Esophagus (tissue), 2 donors: ENCODE results near the gene SMARCD3. TPM values are rescaled to one million over a fixed set of nuclear protein-coding genes. Genes with fewer than 3 reads are reported as not detected.

Experiments
- H3K27ac ChIP-seq, 2 donors: one replicate each; pipeline ENCODE4 v1.5.1; 2013; ENCODE audit warnings: low read depth in 2 of 2, mild to moderate bottlenecking in 2 of 2, inconsistent platforms in 1 of 2, low read length in 1 of 2, moderate library complexity in 1 of 2
- H3K27me3 ChIP-seq, 2 donors: one replicate each; pipeline ENCODE4 v1.6.1; 2013; ENCODE audit warnings: low read length in 2 of 2, control low read depth in 1 of 2, mild to moderate bottlenecking in 1 of 2; ENCODE audit not compliant: insufficient read depth in 2 of 2, control insufficient read depth in 1 of 2
- H3K36me3 ChIP-seq, 2 donors: one replicate each; pipeline ENCODE4 v1.6.1; 2013; ENCODE audit warnings: low read length in 1 of 2; ENCODE audit not compliant: control insufficient read depth in 2 of 2, insufficient read depth in 2 of 2
- H3K4me1 ChIP-seq, 2 donors: one replicate each; pipeline ENCODE4 v1.6.1; 2013; ENCODE audit warnings: low read length in 1 of 2; ENCODE audit not compliant: control insufficient read depth in 2 of 2, insufficient read depth in 2 of 2
- H3K4me3 ChIP-seq, 2 donors: one replicate each; pipeline ENCODE4 v1.5.1; 2013; ENCODE audit warnings: low read length in 2 of 2, mild to moderate bottlenecking in 2 of 2, low read depth in 1 of 2, moderate library complexity in 1 of 2
- H3K9me3 ChIP-seq, 2 donors: one replicate each; pipeline ENCODE4 v1.6.1; 2013; ENCODE audit warnings: mild to moderate bottlenecking in 2 of 2, low read depth in 1 of 2, low read length in 1 of 2, moderate library complexity in 1 of 2; ENCODE audit not compliant: control insufficient read depth in 2 of 2, insufficient read depth in 1 of 2
- WGBS, 2 donors: extraction: QIAGEN DNeasy Blood & Tissue Kit; methylation state at CpG; one replicate each; pipeline ENCODE4 v1.1.7; 2013; 5-methylcytosine and 5-hydroxymethylcytosine counted together
- polyA plus RNA-seq, 2 donors: library from polyadenylated mRNA; stranded (reverse); fragments of 200-250 nt; gene quantifications; one replicate each; pipeline ENCODE4 v1.2.3, GENCODE V29; 2013
- donor health status: healthy with polysubstance abuse.
- donor health status: Bipolar disorder and iron deficiency.

The SMARCD3 gene
- polyA plus RNA-seq, 2 donors: 7.5 to 8.3 TPM

DNA sequence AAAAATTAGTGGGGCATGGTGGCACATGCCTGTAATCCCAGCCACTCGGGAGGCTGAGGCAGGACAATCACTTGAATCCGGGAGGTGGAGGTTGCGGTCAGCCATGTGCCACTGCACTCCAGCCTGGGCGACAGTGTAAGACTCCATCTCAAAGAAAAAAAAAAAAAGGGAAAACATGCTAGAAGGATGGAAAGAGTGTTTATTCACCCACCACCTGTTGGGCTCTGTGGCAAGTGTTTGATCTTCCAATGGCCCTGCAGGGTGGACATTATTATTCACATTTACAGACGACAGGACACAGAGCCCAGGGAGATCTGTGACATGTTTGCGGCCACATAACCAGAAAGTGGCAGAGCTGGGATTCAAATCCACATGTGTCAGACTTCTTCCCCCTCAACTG, 33.2 kb upstream of the SMARCD3 start:
- H3K27ac ChIP-seq: no peak overlapping the region
- 76 to 80% methylated on average over 6 of the region's 6 CpGs for WGBS, 2 donors

DNA sequence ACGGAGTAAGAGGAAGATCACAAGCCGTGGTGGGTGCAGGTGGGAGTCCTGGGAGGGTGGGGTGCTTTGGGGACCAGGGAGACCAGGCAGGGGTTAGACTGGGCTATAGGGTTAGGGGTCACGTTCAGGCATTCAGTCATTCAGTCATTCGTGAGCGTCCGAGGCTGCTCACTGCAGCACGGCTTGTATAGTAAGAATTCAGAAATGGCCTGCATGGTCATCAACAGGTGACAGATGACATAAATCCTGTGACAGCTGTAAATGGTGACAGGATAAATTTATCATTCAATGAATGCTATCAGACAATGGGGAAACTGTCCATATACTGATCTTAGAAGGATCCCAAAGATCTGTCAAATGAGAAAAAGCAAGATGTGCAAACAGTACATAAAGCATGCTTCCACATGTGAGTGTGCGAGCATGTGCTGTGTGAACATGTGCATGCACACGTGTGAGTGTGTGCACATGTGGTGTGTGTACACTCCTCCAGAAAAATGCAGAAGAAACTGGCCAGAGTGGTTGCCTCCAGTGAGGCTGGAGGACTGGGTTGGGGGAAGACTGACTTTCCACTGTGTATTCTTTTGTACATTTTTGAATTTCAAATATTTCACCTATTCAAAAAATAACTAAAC, 32.0 kb upstream of the SMARCD3 start:
- WGBS, 2 donors: 91 to 92% methylated on average over 9 of the region's 9 CpGs
- H3K9me3 ChIP-seq: no peaks in the 10 kb centered on the region
- no peak overlapping the region for H3K4me3 ChIP-seq
- peaks cover under 1 to 15% of the 10 kb centered on the region in 2 donors for H3K4me1 ChIP-seq
- H3K27ac ChIP-seq: no peak overlapping the region
- H3K36me3 ChIP-seq: no peaks in the 10 kb centered on the region
- no peaks in the 10 kb centered on the region for H3K27me3 ChIP-seq

More for the DNA sequence above, 33.2 kb upstream of the SMARCD3 start:
- no peaks in the 10 kb centered on the region for H3K9me3 ChIP-seq
- H3K27me3 ChIP-seq: no peaks in the 10 kb centered on the region
- no peaks in the 10 kb centered on the region for H3K36me3 ChIP-seq
- H3K4me3 ChIP-seq: no peak overlapping the region
- peaks cover 0 to 7% of the 10 kb centered on the region in 2 donors for H3K4me1 ChIP-seq

DNA sequence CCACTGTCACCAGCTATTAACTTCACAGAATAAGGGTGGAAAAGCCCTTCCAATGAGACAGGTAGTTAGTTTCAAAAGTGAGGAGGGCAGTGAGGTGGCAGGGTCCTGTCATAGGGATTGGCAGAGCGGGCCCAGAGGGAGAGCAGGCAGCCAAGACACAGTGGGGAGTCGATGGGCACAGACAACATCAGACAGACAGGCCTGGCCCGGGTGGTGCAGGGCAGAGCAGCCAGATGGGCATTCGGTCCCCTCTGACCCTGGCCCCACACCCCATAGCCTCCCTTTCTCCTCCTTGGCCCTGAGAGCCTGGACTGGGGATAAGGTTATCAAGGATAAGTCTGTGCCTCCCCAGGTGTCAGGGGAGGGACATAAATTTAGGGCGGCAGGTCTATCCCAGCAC, 31.4 kb upstream of the SMARCD3 start:
- 81 to 85% methylated on average over 5 of the region's 5 CpGs for WGBS, 2 donors
- Histone ChIP-seq H3K9me3 (no peaks in the 10 kb centered on the region), H3K4me1 (peaks cover 3 to 15% of the 10 kb centered on the region in 2 donors), H3K36me3 (no peaks in the 10 kb centered on the region), H3K27me3 (no peaks in the 10 kb centered on the region), H3K27ac (no peak overlapping the region), H3K4me3 (no peak overlapping the region)

DNA sequence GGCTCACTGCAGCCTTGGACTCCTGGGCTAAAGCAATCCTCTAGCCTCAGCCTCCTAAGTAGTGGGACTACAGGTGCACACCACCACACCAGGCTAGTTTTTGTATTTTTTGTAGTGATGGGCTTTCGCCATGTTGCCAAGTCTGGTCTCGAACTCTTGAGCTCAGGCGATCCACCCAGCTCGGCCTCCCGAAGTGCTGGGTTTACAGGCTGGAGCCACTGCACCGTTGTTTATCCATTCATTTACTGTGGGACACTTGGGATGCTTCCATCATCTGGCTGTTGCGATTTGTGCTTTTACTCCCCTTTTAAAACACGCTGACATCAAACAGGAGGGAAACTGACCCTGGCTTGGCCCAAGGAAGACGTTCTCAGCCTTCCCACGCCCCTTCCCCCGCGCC, 30.5 kb upstream of the SMARCD3 start:
- H3K36me3 ChIP-seq: no peaks in the 10 kb centered on the region
- peaks cover 3 to 16% of the 10 kb centered on the region in 2 donors for H3K4me1 ChIP-seq
- H3K4me3 ChIP-seq: no peak overlapping the region
- H3K27me3 ChIP-seq: no peaks in the 10 kb centered on the region
- WGBS, 2 donors: 91% methylated on average over 12 of the region's 12 CpGs
- no peak overlapping the region for H3K27ac ChIP-seq
- H3K9me3 ChIP-seq: no peaks in the 10 kb centered on the region

- no peak overlapping the region for H3K27ac ChIP-seq
- H3K27me3 ChIP-seq: no peaks in the 10 kb centered on the region
- no peaks in the 10 kb centered on the region for H3K36me3 ChIP-seq
- no peak overlapping the region for H3K4me3 ChIP-seq
- WGBS, 2 donors: 66 to 70% methylated on average over 8 of the region's 8 CpGs
- peaks cover 3 to 16% of the 10 kb centered on the region in 2 donors for H3K4me1 ChIP-seq
- no peaks in the 10 kb centered on the region for H3K9me3 ChIP-seq
These were observed 29.1 kb upstream of the SMARCD3 start for GRCh38 chr7:151277631-151278030.

DNA sequence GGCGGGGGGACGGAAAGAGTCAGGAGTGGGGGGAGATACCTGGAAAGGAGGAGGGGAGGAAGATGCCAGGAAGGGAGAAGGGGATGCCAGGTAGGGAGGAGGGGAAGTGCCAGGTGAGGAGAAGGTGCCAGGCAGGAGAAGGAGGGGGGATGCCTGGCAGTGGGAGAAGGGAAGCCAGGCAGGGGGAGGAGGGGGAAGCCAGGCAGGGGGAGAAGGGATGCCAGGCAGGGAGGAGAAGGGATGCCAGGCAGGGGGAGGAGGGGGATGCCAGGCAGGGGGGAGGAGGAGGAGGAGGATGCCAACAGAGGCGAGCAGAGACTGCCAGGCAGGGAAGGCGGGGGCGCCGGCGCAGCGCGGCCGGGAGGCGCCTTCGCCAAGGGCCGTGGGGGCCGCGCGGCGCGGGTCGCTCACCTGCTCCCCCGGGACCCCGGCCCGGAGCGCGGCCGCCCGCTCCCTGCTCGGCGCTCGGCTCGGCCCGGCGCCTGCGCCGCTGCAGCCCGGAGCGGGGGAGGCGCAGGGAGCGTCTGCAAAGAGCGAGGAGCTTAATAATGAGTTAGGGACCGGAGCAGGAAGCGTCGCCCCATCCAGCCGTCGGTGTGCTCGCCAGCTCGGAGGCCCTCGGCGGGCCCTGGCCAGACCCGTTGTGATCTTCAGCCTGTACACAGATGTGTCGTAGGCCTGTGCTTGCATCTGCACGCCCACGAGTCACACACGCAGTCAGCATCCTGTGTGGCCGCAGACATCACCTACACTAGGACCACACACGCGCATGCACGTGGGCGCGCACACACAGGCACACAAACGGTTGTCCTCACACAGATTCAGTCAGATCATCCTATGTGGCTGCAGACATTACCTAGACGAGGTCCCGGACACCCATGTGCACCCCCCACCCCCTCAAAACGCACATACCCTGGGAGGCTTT, 28.4 kb upstream of the SMARCD3 start:
- peak overlapping the region; percentile 15 to 49 for H3K4me3 ChIP-seq
- H3K27ac ChIP-seq: peak overlapping the region in 1 of 2 donors; percentile 16
- no peaks in the 10 kb centered on the region for H3K9me3 ChIP-seq
- no peaks in the 10 kb centered on the region for H3K27me3 ChIP-seq
- H3K4me1 ChIP-seq: peaks cover 3 to 20% of the 10 kb centered on the region in 2 donors
- WGBS, 2 donors: 2 to 3% methylated on average over 54 to 63 of the region's 63 CpGs
- H3K36me3 ChIP-seq: no peaks in the 10 kb centered on the region

GRCh38 chr7:151275813-151276577, 27.5 kb upstream of the SMARCD3 start:
- H3K27me3 ChIP-seq: no peaks in the 10 kb centered on the region
- H3K9me3 ChIP-seq: no peaks in the 10 kb centered on the region
- no peaks in the 10 kb centered on the region for H3K36me3 ChIP-seq
- no peak overlapping the region for H3K4me3 ChIP-seq
- WGBS, 2 donors: 19 to 21% methylated on average over 10 of the region's 10 CpGs
- H3K4me1 ChIP-seq: peaks cover 3 to 20% of the 10 kb centered on the region in 2 donors
- no peak overlapping the region for H3K27ac ChIP-seq

- Histone ChIP-seq H3K4me1 (peaks cover 3 to 20% of the 10 kb centered on the region in 2 donors), H3K9me3 (no peaks in the 10 kb centered on the region), H3K36me3 (no peaks in the 10 kb centered on the region), H3K27ac (no peak overlapping the region), H3K4me3 (no peak overlapping the region), H3K27me3 (no peaks in the 10 kb centered on the region)
- WGBS, 2 donors: 77 to 79% methylated on average over 17 of the region's 17 CpGs
These were observed 26.7 kb upstream of the SMARCD3 start for GRCh38 chr7:151274936-151275812.

DNA sequence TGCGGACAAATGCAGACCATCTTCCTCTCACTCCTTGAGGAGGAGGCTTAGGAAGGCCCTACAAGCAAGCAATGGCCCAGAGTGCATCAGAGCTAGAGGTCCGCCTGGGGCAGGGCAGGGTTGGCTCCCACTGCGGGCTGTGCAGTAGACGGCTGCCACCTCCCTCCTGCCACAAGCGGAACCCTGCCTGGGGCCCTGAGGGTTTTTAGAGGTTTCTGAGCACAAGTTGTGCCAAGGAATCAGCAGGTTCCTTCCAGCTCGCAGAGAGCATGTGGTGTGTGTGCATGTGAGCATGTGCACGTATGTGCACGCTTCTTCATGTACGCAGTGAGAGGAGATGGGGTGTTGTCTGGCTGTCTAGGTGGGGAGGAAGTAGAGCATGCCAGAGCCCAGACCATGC, 25.9 kb upstream of the SMARCD3 start:
- no peak overlapping the region for H3K4me3 ChIP-seq
- no peaks in the 10 kb centered on the region for H3K27me3 ChIP-seq
- H3K36me3 ChIP-seq: no peaks in the 10 kb centered on the region
- H3K27ac ChIP-seq: no peak overlapping the region
- peaks cover 3 to 20% of the 10 kb centered on the region in 2 donors for H3K4me1 ChIP-seq
- WGBS, 2 donors: 62 to 63% methylated on average over 9 of the region's 9 CpGs
- H3K9me3 ChIP-seq: no peaks in the 10 kb centered on the region
